H9 (cell line): ENCODE results near the gene CRYBB1. TPM values are rescaled to one million over a fixed set of nuclear protein-coding genes. Genes with fewer than 3 reads are reported as not detected.
A peak's percentile ranks its signal among the peaks of the same experiment; 100 is the strongest.

Source experiments
- DNase-seq: peaks from one replicate; pipeline ENCODE4 v3.0.0-alpha.2; 2017
- H2AFZ ChIP-seq: one replicate; pipeline ENCODE4 v1.6.1; 2013; ENCODE audit warnings: mild to moderate bottlenecking, low read length, control low read depth, moderate library complexity
- H2AK5ac ChIP-seq: 2 replicates; pipeline ENCODE4 v1.6.1; 2013; ENCODE audit warnings: low read length, control low read depth, mixed read lengths; ENCODE audit not compliant: insufficient read length
- H2BK120ac ChIP-seq: one replicate; pipeline ENCODE4 v1.6.1; 2013; ENCODE audit warnings: low read depth, mild to moderate bottlenecking, low read length, control low read depth, inconsistent platforms; ENCODE audit not compliant: poor library complexity, severe bottlenecking
- H2BK12ac ChIP-seq: 2 replicates; pipeline ENCODE4 v1.6.1; 2013; ENCODE audit warnings: low read length, control low read depth, mixed read lengths, low read depth; ENCODE audit not compliant: insufficient read length
- H2BK15ac ChIP-seq: 2 replicates; pipeline ENCODE4 v1.6.1; 2013; ENCODE audit warnings: low read depth, low read length, control low read depth
- H2BK20ac ChIP-seq: one replicate; pipeline ENCODE4 v1.6.1; 2013; ENCODE audit warnings: low read depth, mild to moderate bottlenecking, low read length, control low read depth, inconsistent platforms; ENCODE audit not compliant: poor library complexity, severe bottlenecking
- H2BK5ac ChIP-seq: 2 replicates; pipeline ENCODE4 v1.6.1; 2013; ENCODE audit warnings: low read length, control low read depth, mixed read lengths; ENCODE audit not compliant: insufficient read length
- H3K14ac ChIP-seq: 2 replicates; pipeline ENCODE4 v1.6.1; 2013; ENCODE audit warnings: low read length, control low read depth; ENCODE audit not compliant: insufficient read depth
- H3K18ac ChIP-seq: 2 replicates; pipeline ENCODE4 v1.6.1; 2013; ENCODE audit warnings: low read depth, mild to moderate bottlenecking, mixed read lengths, low read length, control low read depth; ENCODE audit not compliant: insufficient read length
- H3K23ac ChIP-seq: 2 replicates; pipeline ENCODE4 v1.6.1; 2013; ENCODE audit warnings: low read length, control low read depth, mixed read lengths, low read depth; ENCODE audit not compliant: insufficient read length
- H3K23me2 ChIP-seq: 2 replicates; pipeline ENCODE4 v1.6.1; 2013; ENCODE audit warnings: low read depth, mild to moderate bottlenecking, mixed read lengths, low read length, control low read depth; ENCODE audit not compliant: insufficient read length, poor library complexity, severe bottlenecking
- H3K27ac ChIP-seq: 2 replicates; pipeline ENCODE4 v1.5.1; 2013; ENCODE audit warnings: low read length, control low read depth, mixed read lengths, low read depth; ENCODE audit not compliant: insufficient read length
- H3K27me3 ChIP-seq: 2 replicates; pipeline ENCODE4 v1.6.1; 2013; ENCODE audit warnings: low read length, control low read depth, inconsistent platforms; ENCODE audit not compliant: insufficient read depth
- H3K4ac ChIP-seq: 2 replicates; pipeline ENCODE4 v1.6.1; 2013; ENCODE audit warnings: low read depth, mild to moderate bottlenecking, control low read depth, inconsistent platforms, low read length, moderate library complexity
- H3K4me1 ChIP-seq: 2 replicates; pipeline ENCODE4 v1.6.1; 2013; ENCODE audit warnings: low read length, control low read depth, inconsistent platforms; ENCODE audit not compliant: insufficient read depth
- H3K4me2 ChIP-seq: 2 replicates; pipeline ENCODE4 v1.6.1; 2013; ENCODE audit warnings: low read length, control low read depth, mixed read lengths; ENCODE audit not compliant: insufficient read length, insufficient read depth
- H3K56ac ChIP-seq: 2 replicates; pipeline ENCODE4 v1.6.1; 2013; ENCODE audit warnings: low read depth, mild to moderate bottlenecking, mixed read lengths, low read length, control low read depth; ENCODE audit not compliant: insufficient read length
- H3K79me1 ChIP-seq: 2 replicates; pipeline ENCODE4 v1.6.1; 2013; ENCODE audit warnings: low read depth, mild to moderate bottlenecking, moderate library complexity, low read length, control low read depth, inconsistent platforms; ENCODE audit not compliant: insufficient read depth, poor library complexity, severe bottlenecking
- H3K79me2 ChIP-seq: 2 replicates; pipeline ENCODE4 v1.6.1; 2013; ENCODE audit warnings: low read length, control low read depth, inconsistent platforms; ENCODE audit not compliant: insufficient read depth
- H3K9ac ChIP-seq: 2 replicates; pipeline ENCODE4 v1.6.1; 2013; ENCODE audit warnings: low read length, control low read depth, mixed read lengths; ENCODE audit not compliant: insufficient read length; ENCODE audit errors: extremely low read depth
- H3K9me3 ChIP-seq: one replicate; pipeline ENCODE4 v1.6.1; 2013; ENCODE audit warnings: low read depth, low read length, inconsistent platforms; ENCODE audit not compliant: control insufficient read depth
- H3T11ph ChIP-seq: one replicate; pipeline ENCODE4 v1.6.1; 2013; ENCODE audit warnings: mild to moderate bottlenecking, low read length, control low read depth, inconsistent platforms
- H4K20me1 ChIP-seq: one replicate; pipeline ENCODE4 v1.6.1; 2013; ENCODE audit not compliant: control insufficient read depth, insufficient read length, insufficient read depth
- H4K5ac ChIP-seq: 2 replicates; pipeline ENCODE4 v1.6.1; 2013; ENCODE audit warnings: low read depth, mild to moderate bottlenecking, mixed read lengths, low read length, control low read depth; ENCODE audit not compliant: insufficient read length
- H4K8ac ChIP-seq: replicated peaks from 2 replicates; pipeline ENCODE4 v1.6.1; 2013; ENCODE audit warnings: low read length, control low read depth, mixed read lengths, low read depth; ENCODE audit not compliant: insufficient read length
- H4K91ac ChIP-seq: 2 replicates; pipeline ENCODE4 v1.6.1; 2013; ENCODE audit warnings: low read depth, mild to moderate bottlenecking, moderate library complexity, mixed read lengths, low read length, control low read depth; ENCODE audit not compliant: insufficient read length
- H3K27ac Mint-ChIP-seq, 3 experiments: 2 replicates in 2 of 3; 3 replicates in 1 of 3; pipeline ENCODE4 v1.8.0; 2020 to 2021; ENCODE audit warnings: mixed read lengths in 3 of 3, mild to moderate bottlenecking in 1 of 3, moderate library complexity in 1 of 3
- H3K27me3 Mint-ChIP-seq: 2 replicates; pipeline ENCODE4 v1.8.0; 2021; ENCODE audit warnings: low read depth, mild to moderate bottlenecking, moderate library complexity, mixed read lengths
- H3K36me3 Mint-ChIP-seq, 3 experiments: 2 replicates in 2 of 3; 3 replicates in 1 of 3; pipeline ENCODE4 v1.8.0; 2020 to 2021; ENCODE audit warnings: low read depth in 3 of 3, mixed read lengths in 3 of 3; ENCODE audit not compliant: insufficient read depth in 1 of 3
- H3K4me1 Mint-ChIP-seq, 2 experiments: 2 replicates each; pipeline ENCODE4 v1.8.0; 2020; ENCODE audit warnings: mixed read lengths in 2 of 2
- H3K4me3 Mint-ChIP-seq, 2 experiments: 2 replicates in 1 of 2; 3 replicates in 1 of 2; pipeline ENCODE4 v1.8.0; 2020 to 2021; ENCODE audit warnings: mild to moderate bottlenecking in 2 of 2, mixed read lengths in 2 of 2, moderate library complexity in 1 of 2
- H3K9me3 Mint-ChIP-seq, 2 experiments: 2 replicates in 1 of 2; 3 replicates in 1 of 2; pipeline ENCODE4 v1.8.0; 2020; ENCODE audit warnings: mild to moderate bottlenecking in 2 of 2, mixed read lengths in 2 of 2, moderate library complexity in 1 of 2
- CTCF ChIP-seq: fragments of 200-600 bp; sonication (generic); conservative IDR thresholded peaks from 3 replicates; pipeline ENCODE4 v1.8.0; 2021; ENCODE audit warnings: antibody characterized with exemption, mild to moderate bottlenecking
- WGBS: extraction: QIAGEN DNeasy Blood & Tissue Kit; methylation state at CpG from one replicate; pipeline ENCODE4 v1.1.7; 2013; ENCODE audit warnings: missing lambda C conversion rate, low lambda C conversion rate, mixed read lengths; ENCODE audit not compliant: insufficient read length; ENCODE audit errors: extremely low coverage; 5-methylcytosine and 5-hydroxymethylcytosine counted together
- total RNA-seq: library from RNA; stranded (reverse); gene quantifications from 2 replicates; pipeline ENCODE4 v1.2.1, GENCODE V29; 2021

The CRYBB1 gene
- total RNA-seq, 1 experiment from 2014 or later: 5.4 TPM

- Histone ChIP-seq H3K4ac (no peak overlapping the region), H4K91ac (no peak overlapping the region), H3K23me2 (no peaks in the 10 kb centered on the region), H2AFZ (no peak overlapping the region), H3T11ph (no peak overlapping the region), H4K5ac (no peak overlapping the region), H3K14ac (no peak overlapping the region), H4K20me1 (no peaks in the 10 kb centered on the region), H3K18ac (no peak overlapping the region), H2AK5ac (no peak overlapping the region), H3K4me1 (peaks cover 24% of the 10 kb centered on the region), H3K27ac (no peak overlapping the region), H2BK12ac (no peak overlapping the region), H3K4me2 (no peak overlapping the region), H3K79me1 (no peaks in the 10 kb centered on the region), H2BK15ac (no peak overlapping the region), H2BK20ac (no peak overlapping the region), H3K23ac (no peak overlapping the region), H3K79me2 (no peaks in the 10 kb centered on the region), H3K9me3 (no peaks in the 10 kb centered on the region), H4K8ac (no peak overlapping the region), H2BK5ac (no peak overlapping the region), H3K9ac (no peak overlapping the region), H3K56ac (no peak overlapping the region), H2BK120ac (no peak overlapping the region), H3K27me3 (no peaks in the 10 kb centered on the region; the same call in 1 of the 2 replicates)
- no peak for TF ChIP-seq CTCF
- DNase-seq: no peak
- H3K9me3 Mint-ChIP-seq: peaks cover 0 to 2% of the 10 kb centered on the region in 2 experiments; a peak in 1 of 5 replicates
- H3K4me1 Mint-ChIP-seq: peaks cover 53 to 68% of the 10 kb centered on the region in 2 experiments
- H3K4me3 Mint-ChIP-seq: no peak overlapping the region
- peaks cover 57% of the 10 kb centered on the region for H3K27me3 Mint-ChIP-seq
- WGBS: no CpG with 5 or more reads among the region's 8 CpGs
- H3K36me3 Mint-ChIP-seq: no peaks in the 10 kb centered on the region; a peak in 1 of 7 replicates
- peak overlapping the region in 1 of 3 experiments; percentile 56; a peak in 1 of 7 replicates for H3K27ac Mint-ChIP-seq
These were observed 628 bp upstream of the CRYBB1 start for GRCh38 chr22:26618455-26618854.
